Fibroblast of the aortic adventitia (primary cell): Measurements from ENCODE around the gene SERPING1. TPM values are rescaled to one million over a fixed set of nuclear protein-coding genes. Genes with fewer than 3 reads are reported as not detected.

Experiments
- DNase-seq: peaks from one replicate; pipeline ENCODE4 v3.0.0-alpha.2; 2010; ENCODE audit warnings: low read depth
- H3K4me3 ChIP-seq: 2 replicates; pipeline ENCODE4 v1.5.1; 2011; ENCODE audit warnings: low read depth, mild to moderate bottlenecking, control low read depth, low read length, moderate library complexity
- CTCF ChIP-seq: IDR thresholded peaks from 2 replicates; pipeline ENCODE4 v1.5.1; 2011; ENCODE audit warnings: mild to moderate bottlenecking, low read length, control low read depth, inconsistent platforms; ENCODE audit not compliant: insufficient read depth
- total RNA-seq: library from RNA; depleted of rRNA; stranded (reverse); fragments of >200 nt; gene quantifications from 2 replicates; pipeline ENCODE4 v1.2.3, GENCODE V29; 2012; ENCODE audit warnings: low replicate concordance

Gene SERPING1
- total RNA-seq, 1 donor = 64.9 TPM

DNA sequence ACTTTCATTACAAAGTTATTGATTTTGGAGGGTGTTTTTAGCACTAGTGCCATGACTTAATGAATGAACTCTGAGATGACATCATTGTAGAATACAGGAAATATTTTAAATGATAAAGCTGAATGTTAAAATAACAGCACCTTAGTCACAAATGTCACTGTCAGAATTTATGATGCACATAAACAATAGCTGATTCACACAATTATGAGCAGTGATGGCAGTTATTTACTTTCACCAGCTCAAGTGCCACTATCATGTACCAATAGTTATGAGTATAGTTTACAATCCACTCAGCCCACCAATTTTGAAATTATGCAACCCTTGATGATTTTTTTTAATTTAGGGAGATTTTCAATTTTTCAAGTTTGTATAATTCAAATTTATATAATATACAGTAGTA is 23.0 kb downstream of the SERPING1 start:
- no peak overlapping the region for H3K4me3 ChIP-seq
- no peak for DNase-seq
- TF ChIP-seq CTCF = no peak

DNA sequence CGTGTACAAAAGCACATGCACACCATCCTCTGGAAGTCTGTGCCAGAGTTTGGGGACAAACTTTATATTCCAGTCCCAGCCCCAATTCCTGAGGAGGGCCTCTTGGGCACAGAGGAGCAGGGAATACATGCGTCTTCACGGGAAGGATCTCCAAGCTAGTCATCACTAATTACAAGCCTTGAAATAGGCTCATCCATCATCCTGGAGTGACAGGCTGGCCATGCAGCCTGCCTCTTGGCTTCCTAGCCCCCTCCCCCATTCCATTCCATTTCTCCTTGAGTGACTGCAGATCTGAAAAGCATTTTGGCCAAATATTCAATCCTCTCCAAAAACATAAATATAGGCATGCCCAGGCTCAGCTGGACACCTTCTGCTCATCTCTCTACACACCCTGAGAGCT is 24.8 kb downstream of the SERPING1 start:
- TF ChIP-seq CTCF = no peak
- no peak overlapping the region for H3K4me3 ChIP-seq
- DNase-seq = no peak

- TF ChIP-seq CTCF = no peak
- no peak for DNase-seq
- H3K4me3 ChIP-seq = no peak overlapping the region
These were observed 27.4 kb downstream of the SERPING1 start for GRCh38 chr11:57624864-57625263.

GRCh38 chr11:57626895-57627294 is 29.4 kb downstream of the SERPING1 start:
- no peak for DNase-seq
- H3K4me3 ChIP-seq = no peak overlapping the region
- no peak for TF ChIP-seq CTCF

DNA sequence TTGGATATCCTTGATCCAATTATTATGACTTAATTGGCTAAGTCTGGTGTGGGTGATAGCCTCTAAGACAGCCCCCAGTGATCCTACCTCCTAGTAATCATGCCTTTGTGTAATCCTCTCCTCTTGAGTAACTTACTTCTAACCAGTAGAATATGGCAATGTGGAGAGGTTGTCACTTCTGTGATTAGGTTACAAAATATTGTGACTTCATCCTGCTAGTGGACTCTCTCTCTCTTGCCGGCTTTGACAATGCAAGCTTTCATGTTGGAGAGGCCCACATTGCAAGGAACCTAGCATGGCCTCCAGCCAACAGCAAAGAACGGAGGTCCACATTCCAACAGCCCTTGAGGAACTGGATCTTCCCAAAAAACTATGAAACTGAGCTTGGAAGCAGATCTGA is 32.7 kb downstream of the SERPING1 start:
- no peak for DNase-seq
- no peak for TF ChIP-seq CTCF
- no peak overlapping the region for H3K4me3 ChIP-seq

GRCh38 chr11:57632116-57632515 is 34.6 kb downstream of the SERPING1 start:
- DNase-seq = no peak
- no peak overlapping the region for H3K4me3 ChIP-seq
- TF ChIP-seq CTCF = no peak

DNA sequence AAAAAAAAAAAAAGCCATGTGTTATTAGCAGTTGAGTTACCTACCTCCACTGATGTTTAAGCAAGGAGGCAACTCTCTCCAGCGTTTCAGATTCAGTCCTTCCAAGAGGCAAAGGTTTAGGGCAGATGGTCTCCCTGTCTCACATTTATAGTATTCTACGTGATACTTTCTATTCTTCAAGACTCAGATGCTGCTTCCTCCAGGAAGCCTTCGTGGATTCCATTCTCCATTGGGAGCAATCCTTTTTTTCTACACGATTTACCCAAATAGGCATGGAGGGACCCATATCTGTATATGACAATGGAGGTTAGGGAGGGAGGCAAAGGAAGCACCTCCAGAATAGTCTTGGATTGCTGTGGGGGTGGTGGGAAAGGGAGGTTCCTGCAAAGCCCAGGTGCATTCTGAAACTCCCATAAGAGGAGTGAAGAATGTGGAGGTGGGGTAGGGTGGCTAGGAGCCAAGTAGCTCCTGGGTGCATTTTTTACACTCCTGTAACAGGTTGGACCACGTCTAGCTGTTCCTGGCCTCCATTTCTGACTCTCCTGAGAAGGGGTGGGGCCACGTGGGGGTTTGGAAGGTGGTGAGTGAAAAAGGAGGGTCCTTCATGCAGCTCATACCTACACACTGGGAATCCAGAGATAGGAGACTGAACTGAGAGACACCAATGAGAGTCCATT is 36.0 kb downstream of the SERPING1 start:
- H3K4me3 ChIP-seq = no peak overlapping the region
- DNase-seq = no peak
- no peak for TF ChIP-seq CTCF
